GM21515 (cell line): ENCODE results near the gene TRPV4.

Experiments
- ATAC-seq: cut with Tn5 transposase; IDR thresholded peaks from one replicate; pipeline ENCODE4 v1.9.1; 2021; ENCODE audit not compliant: unreplicated experiment

TRPV4 gene

DNA sequence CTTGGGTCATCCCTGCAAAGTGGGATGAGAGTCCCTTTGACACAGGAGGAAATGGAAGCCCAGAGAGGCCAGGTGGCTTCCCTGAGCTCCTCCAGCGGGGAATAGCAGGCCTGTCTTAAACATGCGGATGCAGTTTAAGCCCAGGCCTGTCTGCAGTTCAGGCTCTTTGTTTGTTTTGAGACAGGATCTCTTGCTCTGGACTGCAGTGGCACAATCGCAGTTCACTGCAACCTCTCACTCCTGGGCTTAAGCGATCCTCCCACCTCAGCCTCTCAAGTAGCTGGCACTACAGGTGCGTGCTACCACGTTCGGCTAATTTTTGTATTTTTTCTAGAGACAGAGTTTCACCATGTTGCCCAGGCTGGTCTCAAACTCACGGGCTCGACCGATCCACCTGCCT is 3.5 kb downstream of the TRPV4 start:
- ATAC-seq, result no peak

DNA sequence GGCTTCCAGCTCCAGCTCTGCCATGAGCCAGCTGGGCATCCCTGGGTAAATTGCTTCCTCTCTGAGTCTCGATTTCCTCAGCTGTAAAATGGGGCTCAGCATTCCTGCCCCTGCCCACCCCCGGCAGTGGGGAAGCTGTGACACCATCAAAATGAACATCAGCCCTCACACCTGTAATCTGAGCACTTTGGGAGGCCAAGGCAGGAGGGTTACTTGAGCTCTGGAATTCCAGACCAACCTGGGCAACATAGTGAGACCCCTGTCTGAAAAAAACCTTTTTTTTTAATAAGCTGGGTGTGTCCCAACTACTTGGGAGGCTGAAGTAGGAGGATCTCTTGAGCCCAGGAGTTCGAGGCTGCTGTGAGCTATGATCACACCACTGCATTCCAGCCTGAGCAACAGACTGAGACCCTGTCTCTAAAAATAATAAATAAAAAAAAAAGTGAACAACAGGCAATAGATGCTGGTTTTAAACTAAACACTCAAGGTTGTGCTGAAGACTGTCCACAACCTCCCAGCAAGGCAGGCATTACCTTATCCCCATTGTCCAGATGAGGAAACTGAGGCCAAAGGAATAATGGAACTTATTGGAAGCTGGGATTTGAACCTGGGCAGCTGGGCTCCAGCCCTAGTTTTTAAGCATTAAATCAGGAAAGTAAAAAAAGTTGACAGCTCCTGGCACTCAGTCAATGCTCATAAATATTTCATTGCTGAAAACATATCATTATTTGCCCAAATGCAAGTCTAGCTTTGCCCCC is 4.3 kb downstream of the TRPV4 start:
- no peak for ATAC-seq

DNA sequence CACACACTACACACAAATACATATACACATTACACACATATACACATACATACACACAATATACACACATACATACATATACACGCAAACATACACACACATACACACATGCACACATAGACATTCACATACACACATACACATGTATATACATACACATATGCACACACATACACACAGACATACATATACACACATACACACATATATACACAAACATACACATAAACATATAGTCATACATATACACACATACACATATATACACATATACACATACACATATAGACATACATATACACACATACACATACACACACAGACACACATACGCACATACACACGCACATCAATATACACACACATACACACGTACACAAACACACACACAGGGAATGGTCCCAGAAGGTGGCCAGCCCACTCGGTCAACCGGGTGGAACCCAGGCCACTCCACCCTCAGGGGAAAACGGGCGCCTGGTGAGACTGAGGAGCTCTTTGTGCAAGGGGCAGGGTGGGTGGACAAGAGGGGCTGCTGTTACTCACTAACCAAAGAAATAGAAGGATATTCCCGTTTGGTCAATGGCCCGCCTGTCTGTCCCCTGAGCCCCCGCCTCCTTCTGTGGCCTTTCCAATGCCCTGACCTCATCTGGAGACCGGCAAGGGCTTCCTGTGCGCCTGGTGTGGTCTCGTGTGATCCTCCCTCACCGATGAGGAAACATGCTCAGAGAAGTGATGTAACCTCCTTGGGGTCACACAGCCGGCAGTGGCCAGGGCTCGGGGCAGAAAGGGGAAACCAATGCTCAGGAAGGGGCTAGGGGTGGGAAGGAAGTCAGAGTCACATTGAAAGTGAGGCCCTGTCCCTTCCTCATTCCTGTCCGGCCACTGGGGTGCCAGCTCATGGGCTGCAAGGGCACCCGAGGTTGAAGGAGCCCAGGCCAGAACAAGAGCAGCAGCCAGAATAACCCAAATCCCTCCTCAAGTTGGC is 5.3 kb downstream of the TRPV4 start:
- no peak for ATAC-seq

DNA sequence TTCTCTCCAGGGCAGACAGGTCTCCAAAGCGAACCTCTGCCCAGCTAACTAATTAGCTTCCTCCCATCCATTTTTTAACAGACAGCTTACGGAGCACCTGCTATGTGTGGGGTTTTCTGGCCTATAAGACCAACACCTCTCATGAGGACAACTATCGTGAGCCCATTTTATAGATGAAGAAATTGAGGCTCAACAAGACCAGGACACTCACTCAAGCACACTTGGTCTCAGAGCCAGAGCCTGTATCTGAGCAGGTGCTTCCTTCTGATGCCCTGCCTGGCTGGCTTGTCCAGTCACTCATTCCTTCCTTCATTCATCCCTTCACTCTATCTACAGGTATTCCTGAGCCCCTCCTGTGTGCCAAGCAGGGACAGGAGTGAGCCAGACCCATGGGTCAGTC is 6.1 kb downstream of the TRPV4 start:
- no peak for ATAC-seq

DNA sequence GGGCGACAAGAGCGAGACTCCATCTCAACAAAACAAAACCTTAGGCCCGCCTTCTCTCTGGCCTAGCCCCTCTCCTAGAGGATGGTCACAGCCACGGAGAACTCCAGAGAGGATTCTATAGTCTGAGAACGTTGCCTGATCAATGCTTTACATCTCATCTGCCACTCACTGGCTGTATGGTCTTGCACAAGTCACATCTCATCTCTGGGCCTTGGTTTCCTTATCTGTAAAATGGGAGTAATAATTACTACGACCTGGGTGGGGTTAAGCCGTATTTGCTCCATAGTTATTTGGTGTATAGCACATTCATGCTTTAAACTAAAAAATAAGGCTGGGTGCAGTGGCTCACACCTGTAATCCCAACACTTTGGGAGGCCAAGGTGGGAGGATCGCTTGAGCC is 8.5 kb downstream of the TRPV4 start:
- no peak for ATAC-seq

DNA sequence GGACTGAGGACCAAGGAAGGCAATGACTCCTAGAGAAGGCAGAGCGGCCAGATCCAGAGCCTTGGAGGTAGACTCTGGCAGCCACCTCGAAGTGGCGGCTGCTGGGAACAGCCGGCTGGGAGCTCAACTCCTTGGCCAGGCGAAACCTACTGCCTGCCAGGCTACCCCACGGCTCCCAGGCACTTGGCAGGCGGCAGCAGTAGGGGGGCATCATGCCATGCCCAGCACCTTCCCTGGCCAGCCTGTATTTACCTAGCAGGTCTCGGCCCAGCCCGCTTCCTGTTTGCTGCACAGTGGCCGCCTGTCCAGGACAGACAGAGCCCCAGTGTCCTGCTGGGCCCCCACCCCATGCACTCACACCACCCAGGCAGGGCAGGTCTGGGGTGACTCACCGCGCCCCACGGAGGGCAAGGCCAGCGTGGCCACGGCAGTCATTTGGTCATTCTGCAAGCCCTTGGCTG is 10.2 kb downstream of the TRPV4 start:
- ATAC-seq, result no peak

DNA sequence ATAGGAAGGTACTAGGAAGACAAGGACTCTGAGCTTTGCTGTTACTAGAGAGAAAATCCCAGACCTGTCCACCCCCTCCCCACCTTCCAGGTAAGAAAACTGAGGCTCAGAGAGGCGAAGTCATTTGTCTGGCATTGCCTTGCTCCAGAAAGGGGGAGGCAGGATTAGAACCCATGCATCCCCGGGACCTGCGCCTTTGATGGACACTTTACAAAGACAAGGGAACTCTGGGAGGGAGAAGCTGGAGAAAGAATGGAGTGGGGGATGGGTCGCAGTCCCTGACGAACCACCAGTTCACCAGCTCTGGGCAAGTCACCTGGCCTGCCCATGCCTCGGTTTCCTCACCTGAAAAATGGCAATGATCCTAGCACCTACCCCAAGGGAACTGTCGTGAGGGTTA is 10.8 kb downstream of the TRPV4 start:
- ATAC-seq, result no peak

DNA sequence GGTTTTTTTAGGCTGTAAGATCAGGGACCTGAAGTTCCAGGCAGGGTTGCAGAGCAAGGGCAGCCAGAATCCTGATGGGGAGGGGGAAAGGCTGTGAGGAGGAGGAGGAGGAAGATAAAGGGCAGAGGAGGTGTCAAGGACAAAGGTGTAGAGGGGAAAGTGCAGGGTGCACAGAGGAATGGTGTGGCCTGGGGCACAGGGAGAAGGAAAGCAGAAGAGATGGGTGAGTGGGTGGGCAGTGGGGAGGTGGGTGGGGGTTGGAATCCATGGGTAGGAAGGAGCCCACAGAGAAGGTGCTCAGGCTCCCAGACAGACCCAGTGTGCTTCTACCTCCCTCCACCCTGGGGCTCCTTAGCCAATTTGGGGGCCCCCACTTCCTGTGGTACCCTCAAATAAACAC is 11.2 kb downstream of the TRPV4 start:
- no peak for ATAC-seq

DNA sequence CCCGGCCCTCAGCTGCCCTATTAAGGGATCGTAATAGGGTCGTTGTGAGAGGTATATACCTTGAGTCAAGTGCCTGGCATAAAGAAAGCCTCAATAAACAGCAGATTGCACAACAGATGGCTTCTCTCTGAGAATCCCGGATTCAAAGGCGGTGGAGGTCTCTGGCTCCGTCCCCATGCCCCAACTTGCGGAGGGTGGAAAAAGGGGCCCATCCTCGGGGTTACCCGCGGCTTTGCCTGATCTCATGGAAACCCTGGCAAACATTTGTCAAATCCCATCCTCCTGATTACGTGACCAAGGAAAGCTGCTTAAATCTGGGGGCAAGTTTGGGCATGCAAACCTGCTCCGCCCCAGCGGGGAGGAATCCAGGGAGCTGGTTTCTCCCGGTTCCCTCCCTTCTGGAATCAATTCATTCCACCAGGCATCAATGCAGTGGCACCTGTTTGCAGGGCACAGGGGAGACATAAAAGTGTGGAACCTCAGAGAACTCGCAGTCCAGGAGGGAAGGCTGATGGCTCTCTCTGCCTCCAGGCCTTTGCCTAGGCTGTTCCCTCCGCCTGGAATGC is 12.3 kb downstream of the TRPV4 start:
- ATAC-seq, result no peak

DNA sequence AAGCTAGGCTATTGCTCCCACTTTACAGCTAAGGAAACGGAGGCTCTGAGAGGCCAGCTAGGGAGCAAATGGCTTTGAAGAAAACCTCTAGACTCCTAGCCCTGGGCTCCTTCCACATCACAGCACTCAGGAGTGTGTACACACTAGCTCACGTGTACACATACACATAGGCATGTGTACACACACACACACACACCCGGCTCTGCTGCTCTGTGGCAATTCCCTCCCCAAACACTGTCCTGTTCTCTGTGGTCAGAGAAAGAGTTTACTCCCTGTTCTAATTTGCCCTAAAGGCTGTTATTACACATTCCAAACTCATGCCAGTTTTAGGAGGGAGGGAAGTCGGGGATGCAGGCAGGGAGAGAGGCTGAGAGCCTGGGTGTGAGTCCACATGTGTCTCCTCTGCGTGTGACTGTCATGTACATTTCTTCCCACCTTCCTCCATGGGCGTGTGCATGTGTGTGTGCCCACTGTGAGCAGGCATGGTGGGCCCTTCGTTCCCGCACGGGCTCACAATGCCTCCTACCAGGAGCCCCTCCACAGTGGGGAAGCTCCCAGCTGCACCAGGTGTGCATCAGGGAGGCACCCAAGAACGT is 14.2 kb downstream of the TRPV4 start:
- ATAC-seq, result no peak

DNA sequence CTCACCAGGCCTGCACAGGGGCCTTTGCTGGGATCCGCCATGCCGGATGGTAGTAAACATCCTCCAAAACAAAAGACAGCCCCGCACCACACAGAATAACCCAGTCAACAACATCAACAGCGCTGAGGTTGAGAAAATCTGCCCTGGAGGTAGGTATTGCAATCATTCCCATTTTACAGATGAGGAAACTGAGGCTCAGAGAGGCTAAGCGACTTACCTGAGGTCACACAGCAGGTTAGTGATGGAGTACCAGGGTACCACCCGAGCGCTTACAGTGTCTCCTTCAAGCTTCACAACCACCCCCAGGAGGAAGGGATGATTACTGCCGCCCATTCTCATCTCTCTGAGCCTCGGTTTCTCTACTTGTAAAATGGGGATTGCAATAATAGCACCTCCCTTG is 14.9 kb downstream of the TRPV4 start:
- no peak for ATAC-seq

DNA sequence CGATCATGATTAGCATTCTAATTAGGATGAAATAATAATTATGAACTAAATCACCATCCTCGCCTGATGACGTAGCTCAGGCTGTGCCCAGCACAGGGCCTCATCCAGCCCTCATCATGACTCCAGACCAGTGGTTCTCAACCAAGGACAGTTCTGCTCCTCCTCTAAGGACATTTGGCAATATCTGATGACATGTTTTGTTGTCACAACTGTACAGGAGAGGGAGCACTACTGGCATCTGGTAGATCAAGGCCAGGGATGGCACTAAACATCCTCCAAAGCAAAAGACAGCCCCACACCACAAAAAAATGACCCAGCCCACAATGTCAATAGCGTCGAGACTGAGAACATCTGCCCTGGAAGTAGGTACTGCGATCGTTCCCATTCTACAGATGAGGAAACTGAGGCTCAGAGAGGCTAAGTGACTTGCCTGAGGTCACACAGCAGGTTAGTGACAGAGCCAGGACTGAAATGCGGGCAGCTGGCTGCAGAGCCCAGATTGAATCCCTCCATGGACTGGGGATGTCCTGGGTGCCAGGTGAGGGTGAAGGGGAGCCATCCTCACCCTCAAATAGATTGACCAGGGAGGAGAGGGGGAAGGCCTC is 15.5 kb downstream of the TRPV4 start:
- ATAC-seq, result no peak

DNA sequence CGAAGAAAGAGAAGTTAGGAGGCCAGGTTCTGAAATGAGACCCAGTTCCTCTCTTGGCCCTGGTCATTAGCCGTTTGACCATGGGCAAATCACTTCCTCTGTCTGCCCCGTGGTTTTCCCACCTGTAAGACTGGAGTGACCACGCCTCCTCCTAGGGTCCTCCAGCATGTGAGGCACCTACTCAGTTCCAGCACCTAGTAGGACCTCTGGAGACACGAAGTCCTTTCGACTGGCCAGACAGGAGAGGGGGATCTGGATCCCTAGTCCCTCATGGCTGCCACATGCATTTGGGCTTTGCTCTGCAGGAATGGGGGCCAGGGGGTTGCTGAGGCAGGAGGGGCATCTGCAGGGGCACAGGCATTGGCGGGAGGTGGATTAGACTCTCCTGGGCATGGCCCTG is 16.3 kb downstream of the TRPV4 start:
- ATAC-seq, result no peak

DNA sequence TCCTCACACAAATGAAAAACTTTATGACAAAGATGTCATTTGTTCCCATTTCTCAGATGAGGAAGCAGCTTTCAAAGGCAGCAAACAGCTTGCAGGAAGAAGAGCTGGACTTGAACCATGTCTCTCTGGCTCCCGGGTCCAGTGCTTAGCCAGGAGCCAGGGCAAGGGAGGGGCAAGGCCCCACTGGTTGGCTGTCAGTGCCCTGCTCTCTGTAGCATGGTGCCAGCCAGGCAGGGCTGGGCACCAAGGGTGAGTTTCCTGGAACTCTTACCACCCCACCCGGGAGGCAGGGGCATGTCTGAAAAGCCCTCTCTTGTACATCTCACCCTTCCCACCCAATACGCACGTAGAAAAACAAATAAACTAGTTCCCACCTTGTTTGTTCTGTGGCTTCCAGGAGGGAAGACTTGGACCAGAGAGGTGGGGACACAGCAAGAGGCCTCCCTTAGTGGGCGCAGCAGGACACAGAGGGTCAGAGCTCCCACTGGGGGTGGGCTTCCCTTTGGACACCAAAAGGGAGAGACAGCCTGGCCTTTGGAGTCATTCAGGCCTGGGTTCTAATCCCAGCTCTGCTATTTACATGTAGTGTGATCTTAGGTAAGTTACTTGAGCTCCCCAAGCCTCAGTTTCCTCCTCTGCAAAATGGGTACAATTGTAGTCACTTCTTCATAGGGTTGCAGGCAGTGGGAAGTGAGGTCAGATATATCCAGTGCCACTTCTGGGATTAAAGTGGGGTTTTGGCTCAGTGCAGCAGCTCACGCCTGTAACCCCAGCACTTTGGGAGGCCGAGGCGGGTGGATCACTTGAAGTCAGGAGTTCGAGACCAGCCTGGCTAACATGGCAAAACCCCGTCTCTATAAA is 17.2 kb downstream of the TRPV4 start:
- no peak for ATAC-seq

DNA sequence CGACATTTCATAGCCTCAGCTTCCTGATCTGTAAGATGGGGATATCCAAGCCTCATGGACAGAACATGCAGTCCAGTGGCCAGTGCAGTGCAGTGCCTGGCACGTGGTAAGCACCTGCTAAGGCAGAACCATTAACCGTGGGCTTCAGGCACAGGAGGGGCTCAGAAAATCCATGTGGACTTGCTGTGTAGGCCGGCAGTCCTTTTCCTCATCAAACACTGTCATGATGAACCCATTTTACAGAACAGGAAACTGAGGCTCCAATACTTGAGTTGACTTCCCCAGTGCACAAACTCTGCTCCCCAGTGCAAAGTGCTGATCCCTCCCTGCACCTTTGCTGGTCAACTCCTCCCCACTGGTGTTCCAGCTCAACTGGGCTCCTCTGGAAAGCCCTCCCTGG is 18.0 kb downstream of the TRPV4 start:
- ATAC-seq, result no peak

DNA sequence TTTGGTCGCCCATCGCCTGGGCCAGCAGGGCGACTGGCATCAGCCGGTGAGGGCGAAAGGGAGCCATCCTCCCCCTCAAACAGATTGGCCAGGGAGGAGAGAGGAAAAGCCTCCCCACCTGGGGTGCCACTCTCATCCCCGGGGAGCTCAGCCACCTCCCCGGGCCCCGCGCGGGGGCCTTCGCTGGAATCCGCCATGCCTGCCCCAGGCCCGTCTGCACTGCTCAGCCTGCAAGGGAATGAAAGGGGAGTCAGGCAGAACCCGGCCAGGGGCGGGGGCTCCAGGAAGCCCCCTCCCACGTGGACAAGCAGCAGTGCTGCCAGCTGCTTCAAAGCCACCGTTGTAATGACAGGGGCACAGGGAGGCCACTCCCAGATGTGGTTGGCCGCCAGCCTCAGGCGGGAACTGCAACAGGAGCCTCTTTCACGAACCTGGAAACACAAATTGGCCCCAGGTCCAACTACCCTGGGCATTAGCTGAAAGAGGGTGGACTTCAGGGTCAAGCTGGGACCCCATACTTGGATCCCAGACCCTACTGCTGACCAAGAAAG is 18.5 kb downstream of the TRPV4 start:
- no peak for ATAC-seq

DNA sequence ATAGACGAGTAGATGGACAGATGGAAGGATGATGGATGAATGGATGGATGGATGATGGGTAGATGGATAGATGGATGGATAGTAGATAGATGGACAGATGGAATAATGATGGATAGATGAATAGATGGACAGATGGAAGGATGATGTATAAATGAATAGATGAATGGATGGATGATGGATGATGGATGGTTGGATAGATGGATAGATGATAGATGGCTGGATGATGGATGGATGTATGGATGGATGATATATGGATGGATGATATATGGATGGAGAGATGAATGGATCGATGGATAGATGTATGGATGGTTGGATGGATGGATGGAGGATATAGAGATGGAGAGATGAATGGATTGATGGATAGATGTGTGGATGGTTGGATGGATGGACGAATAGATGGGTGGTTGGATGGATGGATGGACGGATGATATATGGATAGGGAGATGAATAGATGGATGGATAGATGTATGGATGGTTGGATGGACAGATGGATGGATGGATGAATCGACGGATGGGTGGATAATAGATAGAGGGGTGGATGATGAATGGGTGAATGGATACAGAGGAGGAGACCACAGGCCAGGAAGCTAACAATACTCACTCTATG is 19.3 kb downstream of the TRPV4 start:
- ATAC-seq, result no peak

DNA sequence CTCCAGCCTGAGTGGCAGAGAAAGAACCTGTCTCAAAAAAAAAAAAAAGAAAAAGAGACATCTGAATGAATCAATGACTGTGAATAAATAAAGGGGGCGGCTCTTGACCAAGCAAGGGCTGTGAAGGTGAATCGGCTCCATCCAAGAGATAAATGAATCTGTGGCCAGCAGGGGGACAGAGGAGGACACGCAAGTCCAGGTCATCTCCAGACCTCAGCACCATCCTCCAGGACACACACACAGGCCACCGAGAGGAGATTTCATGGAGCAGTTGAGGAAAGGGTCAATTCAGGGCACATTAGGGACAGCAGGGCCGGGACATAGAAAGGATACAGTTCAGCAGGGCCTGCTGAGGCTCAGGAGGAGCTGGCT is 21.6 kb downstream of the TRPV4 start:
- no peak for ATAC-seq

DNA sequence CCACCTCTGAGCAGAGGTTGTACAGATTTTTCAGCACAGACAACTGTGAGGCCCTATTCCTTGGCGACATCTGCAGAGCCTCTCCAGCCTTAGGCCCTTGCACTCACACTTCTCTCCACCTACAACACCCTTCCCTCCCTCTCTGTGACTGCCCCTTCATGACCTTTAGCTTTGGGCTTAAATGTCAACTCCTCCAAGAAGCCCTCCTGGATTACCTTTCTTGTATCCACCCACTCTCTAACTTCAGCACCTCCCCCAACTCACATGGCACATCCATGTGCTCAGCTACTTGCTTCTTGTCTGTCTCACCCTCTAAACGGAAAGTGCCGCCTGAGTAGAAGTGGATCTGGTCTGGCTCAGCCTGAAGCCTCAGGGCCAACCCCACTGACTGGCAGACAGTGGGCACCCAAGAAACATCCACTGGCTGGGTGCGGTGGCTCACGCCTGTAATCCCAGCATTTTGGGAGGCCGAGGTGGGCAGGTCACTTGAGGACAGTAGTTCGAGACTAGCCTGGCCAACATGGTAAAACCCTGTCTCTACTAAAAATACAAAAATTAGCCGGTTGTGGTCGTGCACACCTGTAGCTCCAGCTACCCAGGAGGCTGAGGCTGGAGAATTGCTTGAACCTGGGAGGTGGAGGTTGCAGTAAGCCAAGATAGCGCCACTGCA is 22.1 kb downstream of the TRPV4 start:
- no peak for ATAC-seq
